ENCODE measurements around the gene COX10.

The COX10 gene

DNA sequence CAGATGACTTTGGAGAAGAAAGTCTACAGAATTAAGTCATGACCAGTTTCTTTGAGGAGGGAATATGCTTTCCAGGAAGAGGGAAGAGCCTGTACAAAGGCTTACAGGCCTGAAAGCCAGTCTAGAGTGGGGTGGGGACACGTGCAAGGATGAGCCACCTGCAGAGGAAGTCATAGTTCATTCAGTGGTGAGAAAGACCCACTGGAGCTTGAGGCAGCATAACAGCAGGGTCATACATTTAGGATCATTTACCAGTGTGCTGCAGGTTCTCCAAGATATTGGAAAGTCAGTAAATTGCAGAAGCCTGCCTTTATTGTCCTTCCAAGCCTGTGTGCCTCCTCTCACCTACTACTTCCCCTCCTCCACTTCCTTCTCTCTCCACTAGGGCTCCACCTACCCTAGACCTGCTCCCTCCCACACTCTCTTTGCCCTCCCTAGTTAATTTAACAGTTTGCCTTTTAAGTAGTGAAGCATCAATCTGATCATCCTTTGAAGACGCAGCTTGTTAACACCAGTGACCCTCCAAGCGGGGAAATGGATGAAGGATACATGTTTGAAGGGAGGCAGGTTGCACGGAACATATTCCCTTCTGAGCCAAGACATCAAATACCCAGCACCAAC, 127.2 kb downstream of the COX10 start:
- Histone ChIP-seq H3K4me2 (ENCODE audit: low read length) (no peak overlapping the region), H3K9me3 (ENCODE audit: insufficient read depth, low read depth, low read length) (no peaks in the 10 kb centered on the region), H3K79me1 (ENCODE audit: low read length) (no peaks in the 10 kb centered on the region), H3K79me2 (ENCODE audit: control insufficient read depth, insufficient read depth, low read length, poor library complexity) (no peaks in the 10 kb centered on the region), H2AFZ (ENCODE audit: insufficient read depth, low read length, poor library complexity) (no peak overlapping the region), H3K4me3 (ENCODE audit: low read depth, low read length) (no peak overlapping the region), H3K36me3 (ENCODE audit: control insufficient read depth in 1 of 2, insufficient read depth in 2 of 2, low read length in 2 of 2) (peaks cover 0 to 1% of the 10 kb centered on the region in 2 experiments), H4K12ac (ENCODE audit: low read depth, low read length) (no peak overlapping the region), H2BK12ac (ENCODE audit: low read length) (no peak overlapping the region), H3K18ac (ENCODE audit: low read length) (no peak overlapping the region), H3K14ac (ENCODE audit: low read length) (no peak overlapping the region), H2BK120ac (ENCODE audit: insufficient read depth, low read length, poor library complexity) (no peak overlapping the region), H3K27me3 (ENCODE audit: insufficient read depth, low read length) (no peaks in the 10 kb centered on the region), H4K8ac (ENCODE audit: low read depth, low read length) (no peak overlapping the region), H3K4ac (ENCODE audit: low read depth, low read length) (no peak overlapping the region), H4K91ac (ENCODE audit: low read depth, low read length) (no peak overlapping the region), H2AK5ac (ENCODE audit: low read length) (no peak overlapping the region), H3K4me1 (ENCODE audit: control insufficient read depth in 1 of 2, insufficient read depth in 2 of 2, low read length in 2 of 2) (no peaks in the 10 kb centered on the region), H2BK5ac (ENCODE audit: low read depth, low read length, poor library complexity) (no peak overlapping the region), H3K23ac (ENCODE audit: low read length) (no peak overlapping the region), H3K27ac (ENCODE audit: low read depth, low read length) (no peak overlapping the region), H3K9ac (ENCODE audit: low read length) (no peak overlapping the region)
- no peak for DNase-seq
- no CpG with 5 or more reads among the region's 4 CpGs for WGBS (ENCODE audit: extremely low coverage, insufficient coverage, insufficient read length)

DNA sequence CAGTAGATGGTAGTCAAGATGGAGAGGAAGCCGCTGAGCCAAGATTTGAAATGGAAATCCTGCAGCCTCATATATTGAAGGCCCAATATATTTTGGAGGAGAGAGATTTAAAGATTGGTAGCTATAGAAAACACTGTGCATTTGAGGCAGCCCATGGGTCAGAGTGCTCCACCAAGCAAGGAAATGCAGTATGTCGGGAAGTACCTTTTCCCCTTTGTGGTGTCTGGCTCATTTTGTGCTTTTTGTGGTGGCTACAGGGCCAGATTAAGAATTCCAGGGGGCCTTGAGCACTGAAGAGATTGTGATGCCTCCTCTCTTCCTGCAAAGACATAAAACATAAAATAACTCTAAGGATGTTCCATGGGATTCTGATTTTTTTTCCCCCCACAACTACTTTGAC, 127.8 kb downstream of the COX10 start:
- no peaks in the 10 kb centered on the region for H3K4me1 ChIP-seq (ENCODE audit: control insufficient read depth in 1 of 2, insufficient read depth in 2 of 2, low read length in 2 of 2)
- H2BK5ac ChIP-seq (ENCODE audit: low read depth, low read length, poor library complexity), result no peak overlapping the region
- no peak overlapping the region for H4K8ac ChIP-seq (ENCODE audit: low read depth, low read length)
- H3K27me3 ChIP-seq (ENCODE audit: insufficient read depth, low read length), result no peaks in the 10 kb centered on the region
- H3K79me1 ChIP-seq (ENCODE audit: low read length), result no peaks in the 10 kb centered on the region
- H3K4me3 ChIP-seq (ENCODE audit: low read depth, low read length), result no peak overlapping the region
- no peak overlapping the region for H2AFZ ChIP-seq (ENCODE audit: insufficient read depth, low read length, poor library complexity)
- no peak overlapping the region for H3K9ac ChIP-seq (ENCODE audit: low read length)
- DNase-seq, result no peak
- H3K36me3 ChIP-seq (ENCODE audit: control insufficient read depth in 1 of 2, insufficient read depth in 2 of 2, low read length in 2 of 2), result peaks cover 0 to 1% of the 10 kb centered on the region in 2 experiments
- no peaks in the 10 kb centered on the region for H3K79me2 ChIP-seq (ENCODE audit: control insufficient read depth, insufficient read depth, low read length, poor library complexity)
- no peak overlapping the region for H3K4ac ChIP-seq (ENCODE audit: low read depth, low read length)
- no peak overlapping the region for H3K23ac ChIP-seq (ENCODE audit: low read length)
- no CpG with 5 or more reads among the region's 2 CpGs for WGBS (ENCODE audit: extremely low coverage, insufficient coverage, insufficient read length)
- H2BK12ac ChIP-seq (ENCODE audit: low read length), result no peak overlapping the region
- H2AK5ac ChIP-seq (ENCODE audit: low read length), result no peak overlapping the region
- H4K12ac ChIP-seq (ENCODE audit: low read depth, low read length), result no peak overlapping the region
- H2BK120ac ChIP-seq (ENCODE audit: insufficient read depth, low read length, poor library complexity), result no peak overlapping the region
- H3K4me2 ChIP-seq (ENCODE audit: low read length), result no peak overlapping the region
- no peak overlapping the region for H4K91ac ChIP-seq (ENCODE audit: low read depth, low read length)
- no peak overlapping the region for H3K18ac ChIP-seq (ENCODE audit: low read length)
- H3K27ac ChIP-seq (ENCODE audit: low read depth, low read length), result no peak overlapping the region
- H3K9me3 ChIP-seq (ENCODE audit: insufficient read depth, low read depth, low read length), result no peaks in the 10 kb centered on the region
- H3K14ac ChIP-seq (ENCODE audit: low read length), result no peak overlapping the region

DNA sequence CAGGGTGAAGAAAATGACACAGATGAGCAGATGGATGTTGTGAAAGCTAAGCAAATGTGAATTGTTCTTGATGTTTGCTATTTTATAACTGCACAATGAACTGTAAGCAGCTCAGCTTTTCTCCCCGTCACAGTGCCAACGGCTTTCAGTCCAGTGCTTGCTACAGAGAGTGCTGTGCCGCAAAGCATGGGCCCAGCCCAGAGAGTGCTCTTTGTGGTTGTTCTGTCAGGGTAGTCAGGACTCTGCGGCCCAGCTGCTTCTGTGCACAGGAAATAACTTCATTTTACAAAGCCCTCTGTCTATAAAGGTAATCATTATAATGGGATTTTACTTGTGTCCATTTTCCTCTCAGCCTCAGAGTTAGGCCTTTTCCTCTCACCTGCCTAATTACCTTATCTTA, 128.3 kb downstream of the COX10 start:
- H3K27ac ChIP-seq (ENCODE audit: low read depth, low read length), result no peak overlapping the region
- H3K18ac ChIP-seq (ENCODE audit: low read length), result no peak overlapping the region
- no peak overlapping the region for H3K4ac ChIP-seq (ENCODE audit: low read depth, low read length)
- no peak for DNase-seq
- no peak overlapping the region for H2AFZ ChIP-seq (ENCODE audit: insufficient read depth, low read length, poor library complexity)
- H3K27me3 ChIP-seq (ENCODE audit: insufficient read depth, low read length), result no peaks in the 10 kb centered on the region
- H4K91ac ChIP-seq (ENCODE audit: low read depth, low read length), result no peak overlapping the region
- H3K4me3 ChIP-seq (ENCODE audit: low read depth, low read length), result no peak overlapping the region
- no peak overlapping the region for H3K9ac ChIP-seq (ENCODE audit: low read length)
- H3K14ac ChIP-seq (ENCODE audit: low read length), result no peak overlapping the region
- H3K79me1 ChIP-seq (ENCODE audit: low read length), result no peaks in the 10 kb centered on the region
- H2AK5ac ChIP-seq (ENCODE audit: low read length), result no peak overlapping the region
- H2BK12ac ChIP-seq (ENCODE audit: low read length), result no peak overlapping the region
- H2BK5ac ChIP-seq (ENCODE audit: low read depth, low read length, poor library complexity), result no peak overlapping the region
- H2BK120ac ChIP-seq (ENCODE audit: insufficient read depth, low read length, poor library complexity), result no peak overlapping the region
- H4K8ac ChIP-seq (ENCODE audit: low read depth, low read length), result no peak overlapping the region
- no peak overlapping the region for H4K12ac ChIP-seq (ENCODE audit: low read depth, low read length)
- WGBS (ENCODE audit: extremely low coverage, insufficient coverage, insufficient read length), result no CpG with 5 or more reads among the region's 4 CpGs
- H3K79me2 ChIP-seq (ENCODE audit: control insufficient read depth, insufficient read depth, low read length, poor library complexity), result no peaks in the 10 kb centered on the region
- H3K4me2 ChIP-seq (ENCODE audit: low read length), result no peak overlapping the region
- no peaks in the 10 kb centered on the region for H3K9me3 ChIP-seq (ENCODE audit: insufficient read depth, low read depth, low read length)
- H3K23ac ChIP-seq (ENCODE audit: low read length), result no peak overlapping the region
- H3K36me3 ChIP-seq (ENCODE audit: control insufficient read depth in 1 of 2, insufficient read depth in 2 of 2, low read length in 2 of 2), result peaks cover 0 to 1% of the 10 kb centered on the region in 2 experiments
- no peaks in the 10 kb centered on the region for H3K4me1 ChIP-seq (ENCODE audit: control insufficient read depth in 1 of 2, insufficient read depth in 2 of 2, low read length in 2 of 2)

DNA sequence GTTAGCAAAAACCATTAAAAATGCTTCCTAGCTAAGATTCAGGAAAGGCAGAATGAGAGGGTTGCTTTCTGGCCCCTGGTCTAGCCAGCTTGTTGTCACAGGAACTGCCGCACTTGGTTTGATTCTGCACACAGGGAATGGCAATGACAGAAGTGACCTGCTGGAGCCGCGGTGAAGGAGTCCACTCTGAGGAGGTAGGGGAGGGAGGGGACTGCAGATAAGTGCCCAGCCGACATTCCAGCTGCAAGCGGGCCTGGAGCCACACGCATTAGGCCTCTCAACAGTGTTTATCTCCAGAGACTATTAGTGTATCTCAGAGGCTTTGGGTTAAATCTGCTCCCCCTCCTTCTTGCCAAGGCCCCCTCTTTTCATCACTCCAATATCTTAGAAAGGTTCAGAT, 128.7 kb downstream of the COX10 start:
- H3K14ac ChIP-seq (ENCODE audit: low read length), result no peak overlapping the region
- H3K4me3 ChIP-seq (ENCODE audit: low read depth, low read length), result no peak overlapping the region
- H3K9ac ChIP-seq (ENCODE audit: low read length), result no peak overlapping the region
- no peak overlapping the region for H3K27ac ChIP-seq (ENCODE audit: low read depth, low read length)
- H3K23ac ChIP-seq (ENCODE audit: low read length), result no peak overlapping the region
- no peaks in the 10 kb centered on the region for H3K9me3 ChIP-seq (ENCODE audit: insufficient read depth, low read depth, low read length)
- H3K4me1 ChIP-seq (ENCODE audit: control insufficient read depth in 1 of 2, insufficient read depth in 2 of 2, low read length in 2 of 2), result no peaks in the 10 kb centered on the region
- no peak overlapping the region for H2BK12ac ChIP-seq (ENCODE audit: low read length)
- H4K8ac ChIP-seq (ENCODE audit: low read depth, low read length), result no peak overlapping the region
- H3K4ac ChIP-seq (ENCODE audit: low read depth, low read length), result no peak overlapping the region
- H2BK120ac ChIP-seq (ENCODE audit: insufficient read depth, low read length, poor library complexity), result no peak overlapping the region
- H2BK5ac ChIP-seq (ENCODE audit: low read depth, low read length, poor library complexity), result no peak overlapping the region
- no peak overlapping the region for H3K18ac ChIP-seq (ENCODE audit: low read length)
- H4K12ac ChIP-seq (ENCODE audit: low read depth, low read length), result no peak overlapping the region
- no CpG with 5 or more reads among the region's 6 CpGs for WGBS (ENCODE audit: extremely low coverage, insufficient coverage, insufficient read length)
- H3K79me1 ChIP-seq (ENCODE audit: low read length), result no peaks in the 10 kb centered on the region
- no peaks in the 10 kb centered on the region for H3K79me2 ChIP-seq (ENCODE audit: control insufficient read depth, insufficient read depth, low read length, poor library complexity)
- no peak overlapping the region for H3K4me2 ChIP-seq (ENCODE audit: low read length)
- H3K36me3 ChIP-seq (ENCODE audit: control insufficient read depth in 1 of 2, insufficient read depth in 2 of 2, low read length in 2 of 2), result peaks cover 0 to under 1% of the 10 kb centered on the region in 2 experiments
- H3K27me3 ChIP-seq (ENCODE audit: insufficient read depth, low read length), result no peaks in the 10 kb centered on the region
- H4K91ac ChIP-seq (ENCODE audit: low read depth, low read length), result no peak overlapping the region
- peak; percentile 31 to 59 for DNase-seq
- no peak overlapping the region for H2AFZ ChIP-seq (ENCODE audit: insufficient read depth, low read length, poor library complexity)
- H2AK5ac ChIP-seq (ENCODE audit: low read length), result no peak overlapping the region
